Panc1 (cell line): Measurements from ENCODE around the gene SLC8A1. TPM values are rescaled to one million over a fixed set of nuclear protein-coding genes. Genes with fewer than 3 reads are reported as not detected.

ENCODE experiments used
- ATAC-seq: fragments of 200-7000 bp; cut with Tn5 transposase; 2 replicates; pipeline ENCODE4 v1.9.1; 2020; ENCODE audit warnings: mild to moderate bottlenecking, moderate library complexity
- BruUV-seq: library from RNA; stranded (reverse); fragments of 400-500 nt; replicated peaks from 2 replicates; lab custom pipeline; 2021; lab: Mats Ljungman, UMichigan
- CTCF ChIA-PET: fragments of 300-600 bp; sonication (Branson Sonifier 250); formaldehyde crosslinking; loops from one replicate; lab custom pipeline; 2022; ENCODE audit warnings: antibody characterized with exemption; lab: Charles Lee
- POLR2A ChIA-PET: fragments of 300-600 bp; sonication (Branson Sonifier 250); formaldehyde crosslinking; loops from one replicate; lab custom pipeline; 2022; ENCODE audit warnings: antibody characterized with exemption; lab: Charles Lee
- DNase-seq: peaks from one replicate; pipeline ENCODE4 v3.0.0-alpha.2; 2010; ENCODE audit warnings: low read depth, low spot score
- H3K27ac ChIP-seq: 2 replicates; pipeline ENCODE4 v1.5.1; 2011; ENCODE audit warnings: mild to moderate bottlenecking, low read length, inconsistent platforms
- H3K27me3 ChIP-seq: fragments of 200-500 bp; sonication (Bioruptor generic); 2 replicates; pipeline ENCODE4 v1.6.0; 2014; ENCODE audit warnings: low read length, inconsistent platforms; ENCODE audit not compliant: control insufficient read depth, insufficient read depth
- H3K36me3 ChIP-seq: fragments of 200-500 bp; sonication (Bioruptor generic); 2 replicates; pipeline ENCODE4 v1.5.1; 2014; ENCODE audit warnings: inconsistent platforms, mild to moderate bottlenecking, low read length, moderate library complexity; ENCODE audit not compliant: control insufficient read depth, insufficient read depth
- H3K4me1 ChIP-seq: 2 replicates; pipeline ENCODE4 v1.5.1; 2011; ENCODE audit warnings: inconsistent platforms, mild to moderate bottlenecking, low read length, moderate library complexity; ENCODE audit not compliant: control insufficient read depth, insufficient read depth
- H3K4me3 ChIP-seq, 2 experiments: 2 replicates each; pipeline ENCODE4 v1.5.1; 2011 to 2012; ENCODE audit warnings: low read depth in 2 of 2, low read length in 2 of 2, mild to moderate bottlenecking in 2 of 2, inconsistent platforms in 1 of 2, moderate library complexity in 1 of 2
- H3K9me3 ChIP-seq: fragments of 200-500 bp; sonication (Bioruptor generic); 2 replicates; pipeline ENCODE4 v1.5.1; 2014; ENCODE audit warnings: low read depth, mild to moderate bottlenecking, inconsistent platforms, low read length, moderate library complexity; ENCODE audit not compliant: control insufficient read depth, insufficient read depth
- POLR2AphosphoS5 ChIP-seq: IDR thresholded peaks from 2 replicates; pipeline ENCODE4 v1.6.1; 2012; ENCODE audit warnings: mild to moderate bottlenecking, low read depth, low read length, moderate library complexity
- SIN3A ChIP-seq: IDR thresholded peaks from 2 replicates; pipeline ENCODE4 v1.6.1; 2012; ENCODE audit warnings: low read depth, mild to moderate bottlenecking, low read length, moderate library complexity, borderline replicate concordance; ENCODE audit not compliant: insufficient read depth
- TCF7L2 ChIP-seq: IDR thresholded peaks from 2 replicates; pipeline ENCODE4 v1.6.1; 2011; ENCODE audit warnings: mild to moderate bottlenecking, low read depth, low read length, inconsistent platforms
- in situ Hi-C: cut with HindIII; loops from 2 replicates; pipeline ENCODE4 v1.10.0; 2016; ENCODE audit warnings: low sequenced_read_pairs, low pct_unique_long_range_greater_than_20kb
- intact Hi-C: fragments of 100-400 bp; cut with micrococcal nuclease; formaldehyde crosslinking; loops from one replicate; pipeline ENCODE4 v1.10.0; 2022; ENCODE audit not compliant: unreplicated experiment
- total RNA-seq: library from RNA; stranded (reverse); gene quantifications from one replicate; pipeline ENCODE4 v1.2.1, GENCODE V29; 2021; ENCODE audit not compliant: unreplicated experiment
- TF ChIP-seq, protein P1 (sequence below), 2 experiments: IDR thresholded peaks; 2 replicates each; pipeline ENCODE4 v1.6.1; 2011 to 2012; ENCODE audit warnings: low read depth in 2 of 2, control low read depth in 1 of 2, low read length in 1 of 2, mild to moderate bottlenecking in 1 of 2, moderate library complexity in 1 of 2; ENCODE audit not compliant: insufficient read depth in 1 of 2
- TF ChIP-seq, protein P2 (sequence below): fragments of 450-650 bp; IDR thresholded peaks from 2 replicates; pipeline ENCODE4 v1.5.1; 2017; ENCODE audit warnings: mild to moderate bottlenecking

SLC8A1 gene
- total RNA-seq, 1 experiment from 2014 or later, result 0.59 TPM

DNA sequence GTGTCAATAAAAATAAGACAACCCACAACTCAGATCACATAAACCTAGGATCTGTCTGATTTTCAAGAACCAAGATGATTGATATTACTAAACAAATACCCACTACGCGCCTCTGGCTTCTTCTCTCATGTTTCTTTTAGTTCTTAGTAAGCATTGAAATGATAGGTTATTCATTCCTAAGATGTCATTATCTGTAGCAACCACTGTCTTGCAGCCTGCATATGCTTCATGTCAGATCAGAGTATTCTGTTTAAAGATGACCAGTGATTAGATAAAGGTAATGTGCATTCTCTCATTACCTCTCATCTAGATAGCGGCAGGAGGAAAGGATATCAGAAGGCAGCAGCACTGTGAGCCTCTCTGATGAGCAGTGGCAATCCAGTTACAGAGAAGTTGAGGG lies 112.9 kb downstream of the SLC8A1 start:
- no peak overlapping the region for H3K4me3 ChIP-seq
- no peak for DNase-seq
- H3K36me3 ChIP-seq, result no peaks in the 10 kb centered on the region
- intact Hi-C loops, result no loop called here
- no TSS peak for BruUV-seq
- no peaks in the 10 kb centered on the region for H3K9me3 ChIP-seq
- CTCF ChIA-PET, result no interaction called here
- in situ Hi-C loops, result no loop called here
- no peak for ATAC-seq
- no peaks in the 10 kb centered on the region for H3K27me3 ChIP-seq
- no peak for TF ChIP-seq TCF7L2
- H3K4me1 ChIP-seq, result no peaks in the 10 kb centered on the region
- no peak overlapping the region for H3K27ac ChIP-seq
- POLR2A ChIA-PET, result no interaction called here

DNA sequence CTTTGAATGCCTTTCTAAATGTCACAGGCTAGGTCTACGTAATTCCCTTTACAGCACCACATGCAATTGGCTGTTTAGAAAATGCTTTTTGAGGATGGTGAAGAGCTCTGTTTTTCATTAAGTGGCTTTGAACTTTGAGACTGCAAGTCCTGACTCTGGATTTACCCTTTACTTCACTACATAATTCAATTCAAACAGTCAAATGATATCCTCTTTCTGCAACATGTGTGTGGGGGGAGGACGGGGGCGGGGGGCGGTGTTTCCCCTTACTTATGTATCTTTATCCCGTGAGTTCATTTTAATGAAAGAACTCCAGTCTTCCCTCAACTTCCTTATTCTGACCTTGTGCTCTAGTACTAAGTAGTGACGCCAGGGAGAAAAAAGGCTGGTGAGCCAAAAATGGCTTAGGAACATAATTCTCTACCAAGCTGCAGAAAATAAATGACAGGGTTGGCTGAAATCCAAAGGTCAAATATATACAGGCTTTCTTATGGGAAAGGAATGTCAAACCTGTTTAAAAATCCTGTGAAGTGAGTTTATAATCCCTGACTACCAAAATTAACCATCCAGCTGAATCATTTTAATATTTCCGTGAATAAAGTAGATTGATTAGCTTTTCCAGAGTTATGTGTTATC lies 119.6 kb downstream of the SLC8A1 start:
- intact Hi-C loops (no loop called here), in situ Hi-C loops (no loop called here)
- TF ChIP-seq TCF7L2 (no peak), POLR2AphosphoS5 (no peak), SIN3A (no peak)
- TF ChIP-seq, protein P1, sequence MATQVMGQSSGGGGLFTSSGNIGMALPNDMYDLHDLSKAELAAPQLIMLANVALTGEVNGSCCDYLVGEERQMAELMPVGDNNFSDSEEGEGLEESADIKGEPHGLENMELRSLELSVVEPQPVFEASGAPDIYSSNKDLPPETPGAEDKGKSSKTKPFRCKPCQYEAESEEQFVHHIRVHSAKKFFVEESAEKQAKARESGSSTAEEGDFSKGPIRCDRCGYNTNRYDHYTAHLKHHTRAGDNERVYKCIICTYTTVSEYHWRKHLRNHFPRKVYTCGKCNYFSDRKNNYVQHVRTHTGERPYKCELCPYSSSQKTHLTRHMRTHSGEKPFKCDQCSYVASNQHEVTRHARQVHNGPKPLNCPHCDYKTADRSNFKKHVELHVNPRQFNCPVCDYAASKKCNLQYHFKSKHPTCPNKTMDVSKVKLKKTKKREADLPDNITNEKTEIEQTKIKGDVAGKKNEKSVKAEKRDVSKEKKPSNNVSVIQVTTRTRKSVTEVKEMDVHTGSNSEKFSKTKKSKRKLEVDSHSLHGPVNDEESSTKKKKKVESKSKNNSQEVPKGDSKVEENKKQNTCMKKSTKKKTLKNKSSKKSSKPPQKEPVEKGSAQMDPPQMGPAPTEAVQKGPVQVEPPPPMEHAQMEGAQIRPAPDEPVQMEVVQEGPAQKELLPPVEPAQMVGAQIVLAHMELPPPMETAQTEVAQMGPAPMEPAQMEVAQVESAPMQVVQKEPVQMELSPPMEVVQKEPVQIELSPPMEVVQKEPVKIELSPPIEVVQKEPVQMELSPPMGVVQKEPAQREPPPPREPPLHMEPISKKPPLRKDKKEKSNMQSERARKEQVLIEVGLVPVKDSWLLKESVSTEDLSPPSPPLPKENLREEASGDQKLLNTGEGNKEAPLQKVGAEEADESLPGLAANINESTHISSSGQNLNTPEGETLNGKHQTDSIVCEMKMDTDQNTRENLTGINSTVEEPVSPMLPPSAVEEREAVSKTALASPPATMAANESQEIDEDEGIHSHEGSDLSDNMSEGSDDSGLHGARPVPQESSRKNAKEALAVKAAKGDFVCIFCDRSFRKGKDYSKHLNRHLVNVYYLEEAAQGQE (IDR thresholded peaks at IDR 0.05; ENCODE audit: insufficient read depth in 1 of 2, low read depth in 2 of 2, low read length in 1 of 2), result no peak
- Histone ChIP-seq H3K9me3 (no peaks in the 10 kb centered on the region), H3K36me3 (no peaks in the 10 kb centered on the region), H3K4me1 (no peaks in the 10 kb centered on the region), H3K27ac (no peak overlapping the region), H3K27me3 (no peaks in the 10 kb centered on the region), H3K4me3 (no peak overlapping the region)
- BruUV-seq, result no TSS peak
- CTCF ChIA-PET, result no interaction called here
- ATAC-seq (no peak), DNase-seq (no peak)
- POLR2A ChIA-PET, result no interaction called here

DNA sequence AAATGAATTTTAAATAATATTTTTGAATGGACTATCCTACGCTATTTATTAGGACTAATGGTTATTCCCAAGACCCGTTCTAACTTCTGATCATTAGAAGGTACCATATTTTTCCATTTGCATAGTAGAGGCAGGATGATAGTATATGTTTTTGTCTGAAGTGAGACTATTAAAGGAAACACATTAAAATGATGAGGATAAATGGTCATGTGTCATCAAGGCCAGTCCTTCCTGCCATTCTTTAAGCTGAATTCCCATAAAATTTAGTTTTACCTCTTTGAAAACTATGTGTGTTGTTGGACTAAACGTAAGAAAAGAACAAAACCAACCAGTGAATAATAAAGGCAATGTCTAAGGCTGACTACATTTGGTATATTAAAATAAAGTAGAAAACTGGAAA lies 121.8 kb downstream of the SLC8A1 start:
- ChIA-PET POLR2A (no interaction called here), CTCF (no interaction called here)
- intact Hi-C loops, result no loop called here
- Histone ChIP-seq H3K9me3 (no peaks in the 10 kb centered on the region), H3K4me3 (no peak overlapping the region), H3K27me3 (no peaks in the 10 kb centered on the region), H3K36me3 (no peaks in the 10 kb centered on the region), H3K27ac (no peak overlapping the region), H3K4me1 (no peaks in the 10 kb centered on the region)
- DNase-seq (no peak), ATAC-seq (no peak)
- BruUV-seq, result no TSS peak
- TF ChIP-seq SIN3A (no peak), TCF7L2 (no peak), POLR2AphosphoS5 (no peak)
- TF ChIP-seq, protein P1 (IDR thresholded peaks at IDR 0.05; ENCODE audit: insufficient read depth in 1 of 2, low read depth in 2 of 2, low read length in 1 of 2), result no peak
- TF ChIP-seq, protein P2, sequence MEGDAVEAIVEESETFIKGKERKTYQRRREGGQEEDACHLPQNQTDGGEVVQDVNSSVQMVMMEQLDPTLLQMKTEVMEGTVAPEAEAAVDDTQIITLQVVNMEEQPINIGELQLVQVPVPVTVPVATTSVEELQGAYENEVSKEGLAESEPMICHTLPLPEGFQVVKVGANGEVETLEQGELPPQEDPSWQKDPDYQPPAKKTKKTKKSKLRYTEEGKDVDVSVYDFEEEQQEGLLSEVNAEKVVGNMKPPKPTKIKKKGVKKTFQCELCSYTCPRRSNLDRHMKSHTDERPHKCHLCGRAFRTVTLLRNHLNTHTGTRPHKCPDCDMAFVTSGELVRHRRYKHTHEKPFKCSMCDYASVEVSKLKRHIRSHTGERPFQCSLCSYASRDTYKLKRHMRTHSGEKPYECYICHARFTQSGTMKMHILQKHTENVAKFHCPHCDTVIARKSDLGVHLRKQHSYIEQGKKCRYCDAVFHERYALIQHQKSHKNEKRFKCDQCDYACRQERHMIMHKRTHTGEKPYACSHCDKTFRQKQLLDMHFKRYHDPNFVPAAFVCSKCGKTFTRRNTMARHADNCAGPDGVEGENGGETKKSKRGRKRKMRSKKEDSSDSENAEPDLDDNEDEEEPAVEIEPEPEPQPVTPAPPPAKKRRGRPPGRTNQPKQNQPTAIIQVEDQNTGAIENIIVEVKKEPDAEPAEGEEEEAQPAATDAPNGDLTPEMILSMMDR, result no peak
- in situ Hi-C loops, result no loop called here
